ENCODE measurements around the gene SEMA3D. TPM values are rescaled to one million over a fixed set of nuclear protein-coding genes. Genes with fewer than 3 reads are reported as not detected.

SEMA3D gene
- total RNA-seq, 1 donor from 2014 or later: 9.1 TPM

GRCh38 chr7:85068799-85069198 is 118.1 kb downstream of the SEMA3D start:
- peak; percentile 89 for FAIRE-seq
- H3K27ac Mint-ChIP-seq (ENCODE audit: unreplicated experiment): no peak overlapping the region

GRCh38 chr7:85067371-85067770 is 119.5 kb downstream of the SEMA3D start:
- Histone ChIP-seq H2AFZ (ENCODE audit: low read depth, low read length) (no peak overlapping the region), H3K4me3 (ENCODE audit: insufficient read depth, low read depth, low read length) (no peak overlapping the region), H3K27me3 (ENCODE audit: insufficient read depth, low read length) (no peaks in the 10 kb centered on the region), H3K27ac (ENCODE audit: low read depth, low read length) (no peak overlapping the region), H3K9me3 (ENCODE audit: insufficient read depth, low read depth, low read length) (no peaks in the 10 kb centered on the region), H4K20me1 (ENCODE audit: insufficient read depth, low read length) (no peaks in the 10 kb centered on the region), H3K4me2 (ENCODE audit: low read length) (no peak overlapping the region), H3K4me1 (ENCODE audit: insufficient read depth, low read length) (no peaks in the 10 kb centered on the region), H3K9ac (ENCODE audit: low read length) (no peak overlapping the region), H3K79me2 (ENCODE audit: insufficient read depth, low read length) (no peaks in the 10 kb centered on the region), H3K36me3 (ENCODE audit: insufficient read depth, low read length) (no peaks in the 10 kb centered on the region)
- TF ChIP-seq EZH2 (IDR thresholded peaks at IDR 0.05; ENCODE audit: insufficient read depth, low read length): no peak
- TF ChIP-seq, protein P1, sequence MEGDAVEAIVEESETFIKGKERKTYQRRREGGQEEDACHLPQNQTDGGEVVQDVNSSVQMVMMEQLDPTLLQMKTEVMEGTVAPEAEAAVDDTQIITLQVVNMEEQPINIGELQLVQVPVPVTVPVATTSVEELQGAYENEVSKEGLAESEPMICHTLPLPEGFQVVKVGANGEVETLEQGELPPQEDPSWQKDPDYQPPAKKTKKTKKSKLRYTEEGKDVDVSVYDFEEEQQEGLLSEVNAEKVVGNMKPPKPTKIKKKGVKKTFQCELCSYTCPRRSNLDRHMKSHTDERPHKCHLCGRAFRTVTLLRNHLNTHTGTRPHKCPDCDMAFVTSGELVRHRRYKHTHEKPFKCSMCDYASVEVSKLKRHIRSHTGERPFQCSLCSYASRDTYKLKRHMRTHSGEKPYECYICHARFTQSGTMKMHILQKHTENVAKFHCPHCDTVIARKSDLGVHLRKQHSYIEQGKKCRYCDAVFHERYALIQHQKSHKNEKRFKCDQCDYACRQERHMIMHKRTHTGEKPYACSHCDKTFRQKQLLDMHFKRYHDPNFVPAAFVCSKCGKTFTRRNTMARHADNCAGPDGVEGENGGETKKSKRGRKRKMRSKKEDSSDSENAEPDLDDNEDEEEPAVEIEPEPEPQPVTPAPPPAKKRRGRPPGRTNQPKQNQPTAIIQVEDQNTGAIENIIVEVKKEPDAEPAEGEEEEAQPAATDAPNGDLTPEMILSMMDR (IDR thresholded peaks at IDR 0.05; ENCODE audit: insufficient read depth, low read depth, low read length): no peak
- H3K27me3 Mint-ChIP-seq (ENCODE audit: low read depth, unreplicated experiment): no peaks in the 10 kb centered on the region
- H3K36me3 Mint-ChIP-seq (ENCODE audit: low read depth, unreplicated experiment): no peaks in the 10 kb centered on the region
- H3K4me3 Mint-ChIP-seq (ENCODE audit: unreplicated experiment): no peak overlapping the region
- FAIRE-seq (no peak), DNase-seq (ENCODE audit: low read depth) (no peak)
- no peak overlapping the region for H3K27ac Mint-ChIP-seq (ENCODE audit: unreplicated experiment)
- H3K9me3 Mint-ChIP-seq (ENCODE audit: unreplicated experiment): no peaks in the 10 kb centered on the region
- peaks cover 43% of the 10 kb centered on the region for H3K4me1 Mint-ChIP-seq (ENCODE audit: low read depth, unreplicated experiment)

More at GRCh38 chr7:85068799-85069198, 118.1 kb downstream of the SEMA3D start:
- H3K27me3 ChIP-seq (ENCODE audit: insufficient read depth, low read length): no peaks in the 10 kb centered on the region
- H3K36me3 ChIP-seq (ENCODE audit: insufficient read depth, low read length): no peaks in the 10 kb centered on the region
- no peaks in the 10 kb centered on the region for H3K4me1 ChIP-seq (ENCODE audit: insufficient read depth, low read length)
- Mint-ChIP-seq H3K9me3 (ENCODE audit: unreplicated experiment) (no peaks in the 10 kb centered on the region), H3K27me3 (ENCODE audit: low read depth, unreplicated experiment) (no peaks in the 10 kb centered on the region), H3K4me3 (ENCODE audit: unreplicated experiment) (no peak overlapping the region), H3K4me1 (ENCODE audit: low read depth, unreplicated experiment) (peaks cover 43% of the 10 kb centered on the region), H3K36me3 (ENCODE audit: low read depth, unreplicated experiment) (no peaks in the 10 kb centered on the region)
- no peak overlapping the region for H3K4me3 ChIP-seq (ENCODE audit: insufficient read depth, low read depth, low read length)
- H3K79me2 ChIP-seq (ENCODE audit: insufficient read depth, low read length): no peaks in the 10 kb centered on the region
- no peaks in the 10 kb centered on the region for H3K9me3 ChIP-seq (ENCODE audit: insufficient read depth, low read depth, low read length)
- TF ChIP-seq, protein P1 (IDR thresholded peaks at IDR 0.05; ENCODE audit: insufficient read depth, low read depth, low read length): no peak
- TF ChIP-seq EZH2 (IDR thresholded peaks at IDR 0.05; ENCODE audit: insufficient read depth, low read length): no peak
- H2AFZ ChIP-seq (ENCODE audit: low read depth, low read length): no peak overlapping the region
- H3K9ac ChIP-seq (ENCODE audit: low read length): no peak overlapping the region
- peak; percentile 83 for DNase-seq (ENCODE audit: low read depth)
- no peak overlapping the region for H3K4me2 ChIP-seq (ENCODE audit: low read length)
- no peak overlapping the region for H3K27ac ChIP-seq (ENCODE audit: low read depth, low read length)
- no peaks in the 10 kb centered on the region for H4K20me1 ChIP-seq (ENCODE audit: insufficient read depth, low read length)

- Histone ChIP-seq H3K27ac (ENCODE audit: low read depth, low read length) (no peak overlapping the region), H3K36me3 (ENCODE audit: insufficient read depth, low read length) (no peaks in the 10 kb centered on the region), H2AFZ (ENCODE audit: low read depth, low read length) (no peak overlapping the region), H4K20me1 (ENCODE audit: insufficient read depth, low read length) (no peaks in the 10 kb centered on the region), H3K4me3 (ENCODE audit: insufficient read depth, low read depth, low read length) (no peak overlapping the region), H3K79me2 (ENCODE audit: insufficient read depth, low read length) (no peaks in the 10 kb centered on the region), H3K27me3 (ENCODE audit: insufficient read depth, low read length) (no peaks in the 10 kb centered on the region), H3K9ac (ENCODE audit: low read length) (no peak overlapping the region), H3K4me2 (ENCODE audit: low read length) (peak overlapping the region; percentile 27), H3K9me3 (ENCODE audit: insufficient read depth, low read depth, low read length) (no peaks in the 10 kb centered on the region), H3K4me1 (ENCODE audit: insufficient read depth, low read length) (no peaks in the 10 kb centered on the region)
- peaks cover 39% of the 10 kb centered on the region for H3K4me1 Mint-ChIP-seq (ENCODE audit: low read depth, unreplicated experiment)
- peak overlapping the region; percentile 84 for H3K27ac Mint-ChIP-seq (ENCODE audit: unreplicated experiment)
- no peak for FAIRE-seq
- H3K9me3 Mint-ChIP-seq (ENCODE audit: unreplicated experiment): no peaks in the 10 kb centered on the region
- peak; percentile 72 for DNase-seq (ENCODE audit: low read depth)
- no peak overlapping the region for H3K4me3 Mint-ChIP-seq (ENCODE audit: unreplicated experiment)
- TF ChIP-seq, protein P1 (IDR thresholded peaks at IDR 0.05; ENCODE audit: insufficient read depth, low read depth, low read length): no peak
- no peak for TF ChIP-seq EZH2 (IDR thresholded peaks at IDR 0.05; ENCODE audit: insufficient read depth, low read length)
- H3K36me3 Mint-ChIP-seq (ENCODE audit: low read depth, unreplicated experiment): no peaks in the 10 kb centered on the region
- no peaks in the 10 kb centered on the region for H3K27me3 Mint-ChIP-seq (ENCODE audit: low read depth, unreplicated experiment)
Measured at GRCh38 chr7:85065888-85066485, 120.9 kb downstream of the SEMA3D start.
